Left cardiac atrium (tissue), 4 donors: ENCODE measurements around the gene LRRC40. TPM values are rescaled to one million over a fixed set of nuclear protein-coding genes. Genes with fewer than 3 reads are reported as not detected.
A peak's percentile ranks its signal among the peaks of the same experiment; 100 is the strongest.

Source experiments
- ATAC-seq, 2 donors: fragments of 200-7000 bp; cut with Tn5 transposase; one replicate each; pipeline ENCODE4 v1.9.1; 2020; ENCODE audit warnings: mild to moderate bottlenecking in 2 of 2, moderate library complexity in 2 of 2
- DNase-seq: peaks from one replicate; pipeline ENCODE4 v3.0.0-alpha.2; 2020
- intact Hi-C, 2 donors: fragments of 100-400 bp; cut with DNase I; formaldehyde crosslinking; loops; one replicate each; pipeline versions ENCODE4 v1.14.1 to v1.15.1; 2022 to 2023
- total RNA-seq, 2 donors: library from RNA; stranded (reverse); fragmentation: NEBNext Ultra II Directional; extraction: Animal tissue kit (Norgen Biotek cat#: 25700); gene quantifications; one replicate each; pipeline ENCODE4 v1.2.1, GENCODE V29; 2021
- donor health status: DM: no; HTN: yes; CAD: no.
- donor health status: DM: no; HTN: yes; CAD: no; lungs with severe emphysema.
- donor health status: DM: yes; HTN: yes; CAD: no.
- donor health status: Dilated cardiomyopathy.

The LRRC40 gene
- total RNA-seq, 2 donors from 2014 or later = 8.8 to 12.5 TPM

DNA sequence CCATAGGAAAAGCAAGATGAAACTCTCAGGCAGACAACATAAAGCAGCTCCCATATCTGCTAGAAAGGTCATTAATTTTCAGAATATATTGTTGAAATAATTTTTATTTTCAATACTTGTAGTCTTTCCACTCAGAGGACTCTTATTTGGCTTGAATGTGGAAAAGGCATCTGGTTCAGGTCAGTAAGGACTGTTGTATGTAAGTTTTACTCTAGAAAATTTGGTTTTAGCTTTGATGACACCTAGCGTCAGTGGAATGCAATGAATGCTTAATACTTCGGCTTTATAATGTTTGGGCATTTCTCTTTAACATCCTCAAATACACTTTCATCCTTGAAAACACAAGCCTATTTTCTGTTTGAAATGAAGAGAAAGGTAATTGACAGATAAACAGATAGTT is 63.3 kb downstream of the LRRC40 start:
- DNase-seq = no peak
- ATAC-seq = peak in 1 of 2 donors; percentile 36
- intact Hi-C loops = no loop called here

DNA sequence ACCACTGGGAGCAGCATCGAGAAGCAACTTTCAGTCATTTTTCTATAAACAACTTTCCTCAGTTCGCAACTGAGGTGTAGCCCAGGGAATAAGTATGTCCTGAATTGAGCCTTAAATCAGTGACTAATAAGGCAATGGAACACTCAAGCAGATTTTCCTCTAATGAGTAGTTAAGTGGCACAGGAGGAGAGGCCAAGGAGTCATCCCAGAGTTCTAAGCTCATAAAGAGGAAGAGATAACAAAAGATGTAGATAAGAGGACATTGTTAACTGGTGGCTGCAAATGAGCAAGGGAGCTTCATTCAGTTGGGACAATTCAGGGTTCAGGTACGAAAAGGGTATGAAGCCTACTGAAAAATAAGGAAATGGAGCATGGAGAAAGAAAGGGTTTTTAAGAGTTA is 64.5 kb downstream of the LRRC40 start:
- peak in 1 of 2 donors; percentile 62 for ATAC-seq
- no peak for DNase-seq
- intact Hi-C loops = no loop called here

DNA sequence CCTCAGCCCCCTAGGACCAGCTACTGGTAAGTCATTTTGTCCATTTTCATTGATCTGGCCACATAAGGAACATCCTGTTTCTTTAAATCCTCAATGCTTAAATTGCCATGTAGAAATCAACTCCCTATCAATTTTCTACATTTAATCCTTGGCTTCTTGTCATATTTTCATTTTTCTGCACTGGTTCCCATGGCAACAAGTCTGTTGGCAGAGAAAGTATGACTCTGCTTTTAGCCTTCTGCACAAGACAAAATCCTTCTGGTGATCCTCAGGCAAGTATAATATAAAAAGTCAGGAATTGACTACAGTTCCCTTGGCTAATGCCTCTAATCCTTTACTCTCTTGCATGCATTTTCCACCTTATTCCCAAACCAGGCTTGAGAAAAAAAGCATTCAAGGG is 65.0 kb downstream of the LRRC40 start:
- DNase-seq (no peak), ATAC-seq (peak; percentile 77 to 82)
- intact Hi-C loops = no loop called here

DNA sequence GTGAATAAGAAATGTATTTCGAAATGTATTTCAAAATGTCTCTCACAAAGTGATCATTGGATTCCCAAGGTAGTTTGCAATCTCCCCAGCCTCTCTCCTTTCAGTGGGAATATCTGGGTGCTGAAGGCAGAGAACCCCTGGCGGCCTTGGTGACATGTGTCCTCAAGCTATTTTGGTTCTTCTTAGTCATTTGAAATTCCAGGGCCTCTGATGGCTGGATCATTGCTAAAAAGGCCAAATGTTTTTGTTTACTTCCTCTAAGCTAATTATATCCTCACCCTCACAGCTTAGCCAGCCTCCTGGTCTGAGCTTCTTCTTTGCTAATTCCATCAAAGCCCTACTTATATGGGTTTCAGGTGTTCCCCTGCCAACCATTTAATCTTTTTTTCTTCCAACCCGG is 71.2 kb downstream of the LRRC40 start:
- ATAC-seq (peak; percentile 59 to 72), DNase-seq (no peak)
- intact Hi-C loops = no loop called here

DNA sequence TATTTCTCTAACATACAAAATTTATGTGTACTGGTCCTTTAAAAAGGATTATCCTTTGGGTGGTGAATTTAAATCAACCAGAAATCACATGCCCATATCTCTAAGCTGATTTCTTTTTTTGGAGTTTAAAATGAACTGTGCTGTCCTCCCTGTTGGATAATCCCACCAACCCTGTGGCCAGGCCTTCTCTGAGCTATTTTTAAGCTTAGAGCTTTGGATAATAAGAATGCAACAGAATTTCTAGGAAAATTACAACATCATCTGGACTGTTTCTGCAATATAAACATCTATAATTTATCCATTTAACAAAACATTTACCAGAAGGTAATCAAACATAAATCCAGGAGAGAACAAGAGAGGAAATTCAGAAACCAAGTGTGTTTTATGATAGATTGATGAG is 88.3 kb downstream of the LRRC40 start:
- ATAC-seq = no peak
- DNase-seq = no peak
- intact Hi-C loops = no loop called here

DNA sequence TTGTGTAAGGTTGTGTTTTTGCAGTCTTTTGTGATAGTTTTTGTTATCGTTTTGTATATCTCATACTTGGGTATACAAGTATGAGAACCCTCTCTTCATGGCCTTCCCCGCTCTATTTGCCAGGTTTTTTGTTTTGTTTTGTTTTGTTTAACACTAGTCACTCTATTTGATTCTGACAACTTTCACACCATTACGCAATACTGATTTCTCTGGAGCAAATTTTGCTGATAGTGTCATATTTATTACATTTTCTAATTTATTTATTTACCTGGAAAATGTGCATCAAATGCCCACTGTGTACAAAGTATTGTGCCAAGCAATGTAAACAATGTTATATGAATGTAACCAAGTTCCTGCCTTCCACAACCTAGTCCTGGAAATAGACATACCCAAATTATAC is 90.1 kb downstream of the LRRC40 start:
- ATAC-seq (no peak), DNase-seq (no peak)
- intact Hi-C loops = no loop called here

DNA sequence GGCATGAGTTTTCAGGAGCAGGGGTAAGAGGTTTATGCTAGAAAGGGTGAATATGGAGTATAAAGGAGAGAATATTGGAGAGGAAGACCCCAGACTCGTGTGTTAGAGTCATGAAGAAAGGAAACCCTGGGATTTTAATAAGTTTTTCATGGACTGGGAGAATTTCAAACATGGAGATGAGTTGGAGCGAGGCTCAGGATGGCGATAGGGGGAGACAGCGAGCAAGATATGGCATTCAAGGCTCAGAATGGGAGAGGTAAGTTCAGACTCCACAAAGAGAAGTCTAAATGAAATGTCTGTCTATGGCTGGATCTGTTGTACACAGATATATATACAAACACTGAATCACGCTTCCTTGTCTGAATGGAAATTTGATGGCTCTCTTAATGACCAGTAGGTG is 92.5 kb downstream of the LRRC40 start:
- DNase-seq = no peak
- ATAC-seq = no peak
- intact Hi-C loops = no loop called here

DNA sequence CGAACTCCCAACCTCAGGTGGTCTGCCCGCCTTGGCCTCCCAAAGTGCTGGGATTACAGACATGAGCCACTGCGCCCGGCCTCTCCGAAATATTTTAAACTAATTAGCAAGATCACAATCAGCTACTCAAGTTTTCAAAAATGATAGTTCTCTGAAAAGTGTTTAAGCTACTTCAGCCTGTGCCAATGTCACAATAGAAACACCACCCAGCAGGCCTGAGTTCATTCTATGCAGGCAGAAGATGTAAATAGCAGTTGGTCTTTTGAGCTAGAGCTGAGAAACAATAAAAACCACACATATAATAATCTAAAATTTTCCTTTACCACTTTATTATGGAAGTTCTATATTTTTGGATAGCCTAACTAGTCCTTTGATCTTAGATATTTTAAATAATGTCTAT is 96.1 kb downstream of the LRRC40 start:
- DNase-seq (no peak), ATAC-seq (no peak)
- intact Hi-C loops = no loop called here

DNA sequence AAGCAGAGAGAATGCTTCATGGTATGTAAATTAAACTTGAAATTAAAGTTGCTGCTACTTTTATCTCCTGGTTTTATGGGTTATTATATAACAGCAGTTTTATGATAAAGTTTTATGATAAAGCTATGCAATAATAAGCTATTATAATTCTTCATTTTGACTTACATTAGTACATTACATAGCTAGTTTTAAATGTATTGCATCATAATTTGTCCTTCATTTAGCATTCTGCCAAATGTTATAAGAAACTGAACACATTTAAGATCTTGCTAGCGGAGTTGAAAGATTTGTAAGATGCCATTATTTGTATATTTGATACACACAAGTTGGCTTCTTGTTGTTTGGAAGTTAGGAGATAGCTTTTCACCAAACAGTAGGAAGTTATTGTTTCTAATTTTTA is 101.6 kb downstream of the LRRC40 start:
- no peak for ATAC-seq
- intact Hi-C loops = no loop called here
- DNase-seq = no peak

DNA sequence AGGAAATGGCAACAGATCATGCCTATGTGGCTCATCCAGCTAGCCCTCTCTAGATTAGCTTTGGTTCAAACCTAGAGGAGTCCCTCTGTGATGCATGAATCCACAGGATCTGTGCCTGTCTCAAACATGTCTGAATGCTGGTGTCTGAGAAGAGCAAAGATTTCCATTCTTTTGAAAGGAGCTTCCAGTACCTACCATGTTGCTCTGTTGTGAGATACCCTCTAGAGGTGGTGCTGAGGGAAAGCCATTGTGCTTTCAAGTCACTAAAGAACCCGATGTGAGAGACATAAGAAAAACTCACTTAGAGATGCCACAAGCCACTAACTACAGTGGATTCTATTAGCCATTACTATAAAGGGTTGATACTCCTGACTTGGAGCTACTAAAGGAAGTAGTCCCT is 103.6 kb downstream of the LRRC40 start:
- intact Hi-C loops = no loop called here
- DNase-seq (no peak), ATAC-seq (no peak)

DNA sequence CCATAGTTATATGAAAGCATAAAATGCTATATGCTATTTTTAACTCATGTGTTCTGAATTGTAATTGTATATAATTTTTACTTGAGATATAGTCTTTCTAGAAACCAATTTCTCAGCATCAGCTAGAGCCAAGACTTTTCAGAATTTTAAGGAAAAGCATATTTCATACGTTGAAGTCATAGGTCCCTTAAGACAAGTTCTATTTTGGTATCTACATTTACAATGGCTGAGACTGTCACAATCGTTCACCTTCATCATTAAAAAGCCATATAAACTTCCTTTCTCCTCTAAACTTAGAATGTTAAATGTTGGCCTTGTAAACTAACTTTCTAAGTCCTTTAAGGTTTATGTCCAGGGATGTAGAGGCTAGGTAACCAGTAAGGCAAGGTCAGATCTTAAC is 104.1 kb downstream of the LRRC40 start:
- DNase-seq = no peak

More for the DNA sequence above, 104.1 kb downstream of the LRRC40 start:
- intact Hi-C loops = no loop called here
- ATAC-seq = no peak

Other genes starting within 250 kb of the LRRC40 start
- gene SRSF11, start 15.8 kb upstream of the LRRC40 start, total RNA-seq = 10 to 100 TPM; 56.1 to 68.5 TPM
- gene ANKRD13C, start 149.1 kb upstream of the LRRC40 start, total RNA-seq = 10 to 100 TPM; 10.7 to 15.1 TPM
- 1 to 10 TPM; 1.3 to 1.5 TPM for gene CTH, start 205.7 kb upstream of the LRRC40 start, total RNA-seq